K562 (cell line): ENCODE measurements around the gene ILF3. TPM values are rescaled to one million over a fixed set of nuclear protein-coding genes. Genes with fewer than 3 reads are reported as not detected.

Experiments used
- BRCA1 ChIP-seq, 2 experiments: fragments of 450-650 bp in 1 of 2; sonication (generic) in 1 of 2; formaldehyde crosslinking in 1 of 2; IDR thresholded peaks; 2 replicates each; pipeline versions ENCODE4 v1.5.0 to v1.6.1; 2017 to 2020; ENCODE audit warnings: mild to moderate bottlenecking in 1 of 2, missing genetic modification reagents in 1 of 2
- DDX20 ChIP-seq: fragments of 450-650 bp; IDR thresholded peaks from 2 replicates; pipeline ENCODE4 v1.6.1; 2016; ENCODE audit warnings: missing genetic modification characterization, low read depth, mild to moderate bottlenecking, missing compliant biosample characterization, moderate library complexity
- GTF2E2 ChIP-seq: fragments of 200-800 bp; sonication (Bioruptor generic); IDR thresholded peaks from 2 replicates; pipeline ENCODE4 v1.6.1; 2016; ENCODE audit warnings: missing genetic modification characterization, missing compliant biosample characterization
- HNRNPH1 ChIP-seq: fragments of 200-400 bp; formaldehyde crosslinking; optimal IDR thresholded peaks from 2 replicates; pipeline ENCODE3; 2017; ENCODE audit warnings: low read depth, mild to moderate bottlenecking, low read length, moderate library complexity
- HNRNPK ChIP-seq: fragments of 200-400 bp; formaldehyde crosslinking; IDR thresholded peaks from one replicate; pipeline ENCODE4 v1.6.1; 2018; ENCODE audit warnings: mild to moderate bottlenecking, low read depth, low read length; ENCODE audit not compliant: poor library complexity, severe bottlenecking
- LEF1 ChIP-seq: fragments of 450-650 bp; IDR thresholded peaks from 2 replicates; pipeline ENCODE4 v1.6.1; 2016; ENCODE audit warnings: mild to moderate bottlenecking
- POLR2H ChIP-seq: IDR thresholded peaks from 2 replicates; pipeline ENCODE4 v1.6.1; 2016; ENCODE audit warnings: missing genetic modification characterization, low read depth, mild to moderate bottlenecking, control low read depth, missing compliant biosample characterization, moderate library complexity
- PRMT5 ChIP-seq: sonication (generic); formaldehyde crosslinking; IDR thresholded peaks from 2 replicates; pipeline ENCODE4 v1.5.0; 2020; ENCODE audit warnings: missing genetic modification reagents
- TBL1XR1 ChIP-seq, 2 experiments: IDR thresholded peaks; 2 replicates each; pipeline ENCODE4 v1.6.1; 2012; ENCODE audit warnings: improper control_type of control experiment in 2 of 2, low read length in 2 of 2, mild to moderate bottlenecking in 1 of 2
- TCFL5 ChIP-seq: fragments of 250-450 bp; sonication (Bioruptor Pico); conservative IDR thresholded peaks from 2 replicates; pipeline ENCODE4 v1.6.1; 2021; ENCODE audit warnings: mild to moderate bottlenecking, moderate library complexity, matching md5 sums
- TRIM28 ChIP-seq: fragments of 450-650 bp; IDR thresholded peaks from 2 replicates; pipeline ENCODE4 v1.6.1; 2017
- YY1 ChIP-seq, 3 experiments: IDR thresholded peaks; 2 replicates each; pipeline ENCODE4 v1.6.1; 2011; ENCODE audit warnings: low read length in 2 of 3, mild to moderate bottlenecking in 2 of 3, moderate library complexity in 2 of 3, borderline replicate concordance in 1 of 3, control low read depth in 1 of 3, low read depth in 1 of 3; ENCODE audit not compliant: insufficient read depth in 3 of 3, insufficient replicate concordance in 2 of 3, control insufficient read depth in 1 of 3, insufficient read length in 1 of 3; ENCODE audit errors: extremely low read depth in 1 of 3
- ZBED1 ChIP-seq: IDR thresholded peaks from 2 replicates; pipeline ENCODE4 v1.6.1; 2014
- ZNF133 ChIP-seq: fragments of 250-450 bp; sonication (Bioruptor Pico); IDR thresholded peaks from 2 replicates; pipeline ENCODE4 v1.4.0; 2020; ENCODE audit warnings: mild to moderate bottlenecking
- ZNF212 ChIP-seq: fragments of 450-650 bp; formaldehyde crosslinking; IDR thresholded peaks from 2 replicates; pipeline ENCODE4 v1.4.0; 2020; ENCODE audit warnings: mild to moderate bottlenecking
- ZNF232 ChIP-seq: sonication (generic); formaldehyde crosslinking; IDR thresholded peaks from 2 replicates; pipeline ENCODE4 v1.8.0; 2022; ENCODE audit warnings: mild to moderate bottlenecking, missing genetic modification reagents
- ZNF253 ChIP-seq: fragments of 250-450 bp; sonication (Bioruptor Pico); conservative IDR thresholded peaks from 2 replicates; pipeline ENCODE4 v1.6.1; 2021; ENCODE audit warnings: mild to moderate bottlenecking
- polyA plus RNA-seq, 8 experiments: library from polyadenylated mRNA; depleted of rRNA in 4 of 8; stranded (reverse) in 5 of 8; unstranded in 3 of 8; fragments of >200 nt; fragmentation: Nextera tagmentation in 2 of 8; fragmentation: Illumina TruSeq in 1 of 8; extraction: Ambion mirVana in 2 of 8; extraction: Trizol in 1 of 8; gene quantifications; 2 replicates each; pipeline versions ENCODE4 v1.2.1 to v1.2.3, GENCODE V29; 2011 to 2014; ENCODE audit warnings: inconsistent platforms in 1 of 8, missing spikeins in 1 of 8
- total RNA-seq, 7 experiments: library from RNA; depleted of rRNA in 6 of 7; stranded (reverse); fragments of >200 nt in 6 of 7; fragmentation: Illumina TruSeq in 2 of 7; extraction: Trizol in 2 of 7; gene quantifications; 2 replicates each; pipeline versions ENCODE4 v1.2.1 to v1.2.3, GENCODE V29; 2011 to 2021; ENCODE audit warnings: low replicate concordance in 1 of 7
- TF ChIP-seq, protein P1 (sequence below): fragments of 250-450 bp; sonication (Bioruptor Pico); IDR thresholded peaks from 2 replicates; pipeline ENCODE4 v1.8.0; 2022; ENCODE audit warnings: inconsistent platforms
- TF ChIP-seq, protein P2 (sequence below), 3 experiments: IDR thresholded peaks in 2 of 3; conservative IDR thresholded peaks in 1 of 3; 2 replicates each; pipeline ENCODE4 v1.5.1; 2011 to 2012; ENCODE audit warnings: low read length in 3 of 3, mild to moderate bottlenecking in 3 of 3, control low read depth in 2 of 3, improper control_type of control experiment in 1 of 3, inconsistent platforms in 1 of 3, low read depth in 1 of 3, mixed read lengths in 1 of 3, moderate library complexity in 1 of 3; ENCODE audit not compliant: insufficient read depth in 2 of 3
- TF ChIP-seq, protein P3 (sequence below): sonication (generic); formaldehyde crosslinking; IDR thresholded peaks from 2 replicates; pipeline ENCODE4 v1.8.1; 2023; ENCODE audit warnings: mild to moderate bottlenecking, missing genetic modification reagents
- TF ChIP-seq, protein P4 (sequence below): sonication (generic); formaldehyde crosslinking; IDR thresholded peaks from 2 replicates; pipeline ENCODE4 v1.9.0; 2022; ENCODE audit warnings: mild to moderate bottlenecking, missing genetic modification reagents

The ILF3 gene
- total and polyA plus RNA-seq, 9 of the 15 experiments (the other 6 are each of a cell fraction or from before 2014, with no cell fraction given) = 26.0 to 453 (median 175) TPM

DNA sequence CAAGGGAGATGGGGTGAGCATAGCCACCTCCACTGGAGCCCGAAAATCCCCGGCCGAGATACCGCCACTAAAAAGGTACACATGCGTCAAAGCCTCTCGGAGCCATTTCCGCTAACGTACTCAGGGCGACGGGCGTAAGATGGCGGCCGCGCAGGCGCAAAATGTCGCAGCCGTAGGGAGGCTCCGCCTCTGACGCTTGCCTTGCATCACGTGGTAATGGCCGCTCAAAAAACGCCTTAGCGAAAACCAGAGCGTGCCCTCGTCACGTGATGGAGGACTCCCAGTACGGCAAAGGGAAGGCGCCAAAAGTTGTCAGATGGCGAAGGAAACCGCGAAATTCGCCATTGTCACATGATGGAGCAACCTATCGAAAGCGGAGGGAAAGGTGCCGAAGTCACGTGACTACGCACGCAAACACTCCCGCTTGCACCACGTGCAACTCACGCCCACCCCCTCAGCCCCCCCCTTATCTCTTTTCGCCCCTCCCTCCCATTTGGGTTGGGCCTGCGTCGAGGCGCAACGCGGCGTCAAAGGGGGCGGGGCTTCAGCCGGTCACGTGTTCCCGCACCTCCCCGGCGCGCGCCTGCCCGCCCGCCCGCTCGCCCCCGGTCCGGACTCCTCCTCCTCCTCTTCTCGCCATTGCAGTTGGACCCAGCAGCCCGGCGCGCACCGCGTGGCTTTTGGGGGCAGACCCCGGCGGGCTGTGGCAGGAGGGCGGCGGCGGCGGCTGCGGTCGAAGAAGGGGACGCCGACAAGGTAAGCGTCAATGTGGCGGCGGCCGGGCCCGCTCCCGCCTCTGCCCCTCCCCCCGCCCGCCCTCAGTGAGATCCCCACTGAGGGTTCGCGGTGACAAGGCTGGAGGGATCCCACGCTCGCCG, at the start of gene ILF3 (continued):
- TF ChIP-seq TCFL5 (CRISPR knock-in tag) (peak; percentile 71; the same call in 1 of the 2 replicates), POLR2H (tag) (peak; percentile 83), YY1 (IDR thresholded peaks at IDR 0.05; ENCODE audit: borderline replicate concordance in 1 of 3, control insufficient read depth in 1 of 3, extremely low read depth in 1 of 3, insufficient read depth in 3 of 3, insufficient read length in 1 of 3, insufficient replicate concordance in 2 of 3, low read depth in 1 of 3, low read length in 2 of 3) (peak; percentile 97 to 99 (median 98)), ZNF253 (CRISPR knock-in tag) (no peak), ZNF232 (CRISPR knock-in tag) (no peak), ZBED1 (no peak; the same call in none of the 2 replicates), BRCA1 (IDR thresholded peaks at IDR 0.05) (no peak), BRCA1 (CRISPR knock-in tag; IDR thresholded peaks at IDR 0.05) (no peak), PRMT5 (CRISPR knock-in tag) (no peak), GTF2E2 (tag) (0 out of 2 replicates have a peak, but pooled peaks have one; percentile 67), TRIM28 (no peak), HNRNPH1 (no peak), ZNF212 (CRISPR knock-in tag) (0 out of 2 replicates have a peak, but pooled peaks have one; percentile 34), DDX20 (no peak), LEF1 (peak; percentile 92), HNRNPK (no peak), ZNF133 (no peak), TBL1XR1 (IDR thresholded peaks at IDR 0.05; ENCODE audit: low read length in 2 of 2) (peak in 1 of 2 experiments; percentile 69; a peak in 2 of 4 replicates)
- TF ChIP-seq, protein P1, sequence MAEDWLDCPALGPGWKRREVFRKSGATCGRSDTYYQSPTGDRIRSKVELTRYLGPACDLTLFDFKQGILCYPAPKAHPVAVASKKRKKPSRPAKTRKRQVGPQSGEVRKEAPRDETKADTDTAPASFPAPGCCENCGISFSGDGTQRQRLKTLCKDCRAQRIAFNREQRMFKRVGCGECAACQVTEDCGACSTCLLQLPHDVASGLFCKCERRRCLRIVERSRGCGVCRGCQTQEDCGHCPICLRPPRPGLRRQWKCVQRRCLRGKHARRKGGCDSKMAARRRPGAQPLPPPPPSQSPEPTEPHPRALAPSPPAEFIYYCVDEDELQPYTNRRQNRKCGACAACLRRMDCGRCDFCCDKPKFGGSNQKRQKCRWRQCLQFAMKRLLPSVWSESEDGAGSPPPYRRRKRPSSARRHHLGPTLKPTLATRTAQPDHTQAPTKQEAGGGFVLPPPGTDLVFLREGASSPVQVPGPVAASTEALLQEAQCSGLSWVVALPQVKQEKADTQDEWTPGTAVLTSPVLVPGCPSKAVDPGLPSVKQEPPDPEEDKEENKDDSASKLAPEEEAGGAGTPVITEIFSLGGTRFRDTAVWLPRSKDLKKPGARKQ = no peak
- TF ChIP-seq, protein P2, sequence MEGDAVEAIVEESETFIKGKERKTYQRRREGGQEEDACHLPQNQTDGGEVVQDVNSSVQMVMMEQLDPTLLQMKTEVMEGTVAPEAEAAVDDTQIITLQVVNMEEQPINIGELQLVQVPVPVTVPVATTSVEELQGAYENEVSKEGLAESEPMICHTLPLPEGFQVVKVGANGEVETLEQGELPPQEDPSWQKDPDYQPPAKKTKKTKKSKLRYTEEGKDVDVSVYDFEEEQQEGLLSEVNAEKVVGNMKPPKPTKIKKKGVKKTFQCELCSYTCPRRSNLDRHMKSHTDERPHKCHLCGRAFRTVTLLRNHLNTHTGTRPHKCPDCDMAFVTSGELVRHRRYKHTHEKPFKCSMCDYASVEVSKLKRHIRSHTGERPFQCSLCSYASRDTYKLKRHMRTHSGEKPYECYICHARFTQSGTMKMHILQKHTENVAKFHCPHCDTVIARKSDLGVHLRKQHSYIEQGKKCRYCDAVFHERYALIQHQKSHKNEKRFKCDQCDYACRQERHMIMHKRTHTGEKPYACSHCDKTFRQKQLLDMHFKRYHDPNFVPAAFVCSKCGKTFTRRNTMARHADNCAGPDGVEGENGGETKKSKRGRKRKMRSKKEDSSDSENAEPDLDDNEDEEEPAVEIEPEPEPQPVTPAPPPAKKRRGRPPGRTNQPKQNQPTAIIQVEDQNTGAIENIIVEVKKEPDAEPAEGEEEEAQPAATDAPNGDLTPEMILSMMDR (IDR thresholded peaks at IDR 0.05 in 2 of 3, conservative IDR thresholded peaks at IDR 0.05 in 1 of 3; ENCODE audit: insufficient read depth in 2 of 3, low read depth in 1 of 3, low read length in 3 of 3) = no peak
- TF ChIP-seq, protein P3, sequence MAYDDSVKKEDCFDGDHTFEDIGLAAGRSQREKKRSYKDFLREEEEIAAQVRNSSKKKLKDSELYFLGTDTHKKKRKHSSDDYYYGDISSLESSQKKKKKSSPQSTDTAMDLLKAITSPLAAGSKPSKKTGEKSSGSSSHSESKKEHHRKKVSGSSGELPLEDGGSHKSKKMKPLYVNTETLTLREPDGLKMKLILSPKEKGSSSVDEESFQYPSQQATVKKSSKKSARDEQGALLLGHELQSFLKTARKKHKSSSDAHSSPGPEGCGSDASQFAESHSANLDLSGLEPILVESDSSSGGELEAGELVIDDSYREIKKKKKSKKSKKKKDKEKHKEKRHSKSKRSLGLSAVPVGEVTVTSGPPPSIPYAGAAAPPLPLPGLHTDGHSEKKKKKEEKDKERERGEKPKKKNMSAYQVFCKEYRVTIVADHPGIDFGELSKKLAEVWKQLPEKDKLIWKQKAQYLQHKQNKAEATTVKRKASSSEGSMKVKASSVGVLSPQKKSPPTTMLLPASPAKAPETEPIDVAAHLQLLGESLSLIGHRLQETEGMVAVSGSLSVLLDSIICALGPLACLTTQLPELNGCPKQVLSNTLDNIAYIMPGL (CRISPR knock-in tag) = 0 out of 2 replicates have a peak, but pooled peaks have one; percentile 18
- TF ChIP-seq, protein P4, sequence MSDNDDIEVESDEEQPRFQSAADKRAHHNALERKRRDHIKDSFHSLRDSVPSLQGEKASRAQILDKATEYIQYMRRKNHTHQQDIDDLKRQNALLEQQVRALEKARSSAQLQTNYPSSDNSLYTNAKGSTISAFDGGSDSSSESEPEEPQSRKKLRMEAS = peak; percentile 99
